Measurements from ENCODE around the gene CHST13. TPM values are rescaled to one million over a fixed set of nuclear protein-coding genes. Genes with fewer than 3 reads are reported as not detected.

The CHST13 gene
- total and polyA plus RNA-seq, 2 of the 4 experiments (the other 2 are of a cell fraction), result not detected

GRCh38 chr3:126502656-126503055 lies 21.3 kb upstream of the CHST13 start:
- H2BK20ac ChIP-seq (ENCODE audit: low read depth, low read length), result no peak overlapping the region
- TF ChIP-seq BHLHE40 (IDR thresholded peaks at IDR 0.05; ENCODE audit: low read depth, low read length) (no peak), SMC3 (IDR thresholded peaks at IDR 0.05; ENCODE audit: low read depth, low read length) (no peak), RFX5 (IDR thresholded peaks at IDR 0.05; ENCODE audit: low read depth, low read length) (no peak), RAD21 (IDR thresholded peaks at IDR 0.05; ENCODE audit: low read length) (no peak), FOS (IDR thresholded peaks at IDR 0.05; ENCODE audit: low read depth, low read length) (no peak), CHD1 (IDR thresholded peaks at IDR 0.05; ENCODE audit: low read depth, low read length) (no peak), RCOR1 (IDR thresholded peaks at IDR 0.05; ENCODE audit: insufficient replicate concordance, low read length) (no peak), MAFK (IDR thresholded peaks at IDR 0.05; ENCODE audit: low read depth, low read length) (no peak), NFE2L2 (IDR thresholded peaks at IDR 0.05; ENCODE audit: low read depth, low read length) (no peak), MXI1 (IDR thresholded peaks at IDR 0.05; ENCODE audit: borderline replicate concordance, low read depth, low read length) (no peak), POLR2A (IDR thresholded peaks at IDR 0.05; ENCODE audit: low read depth, low read length) (no peak), USF2 (IDR thresholded peaks at IDR 0.05; ENCODE audit: low read depth, low read length) (no peak)
- TF ChIP-seq, protein P1, sequence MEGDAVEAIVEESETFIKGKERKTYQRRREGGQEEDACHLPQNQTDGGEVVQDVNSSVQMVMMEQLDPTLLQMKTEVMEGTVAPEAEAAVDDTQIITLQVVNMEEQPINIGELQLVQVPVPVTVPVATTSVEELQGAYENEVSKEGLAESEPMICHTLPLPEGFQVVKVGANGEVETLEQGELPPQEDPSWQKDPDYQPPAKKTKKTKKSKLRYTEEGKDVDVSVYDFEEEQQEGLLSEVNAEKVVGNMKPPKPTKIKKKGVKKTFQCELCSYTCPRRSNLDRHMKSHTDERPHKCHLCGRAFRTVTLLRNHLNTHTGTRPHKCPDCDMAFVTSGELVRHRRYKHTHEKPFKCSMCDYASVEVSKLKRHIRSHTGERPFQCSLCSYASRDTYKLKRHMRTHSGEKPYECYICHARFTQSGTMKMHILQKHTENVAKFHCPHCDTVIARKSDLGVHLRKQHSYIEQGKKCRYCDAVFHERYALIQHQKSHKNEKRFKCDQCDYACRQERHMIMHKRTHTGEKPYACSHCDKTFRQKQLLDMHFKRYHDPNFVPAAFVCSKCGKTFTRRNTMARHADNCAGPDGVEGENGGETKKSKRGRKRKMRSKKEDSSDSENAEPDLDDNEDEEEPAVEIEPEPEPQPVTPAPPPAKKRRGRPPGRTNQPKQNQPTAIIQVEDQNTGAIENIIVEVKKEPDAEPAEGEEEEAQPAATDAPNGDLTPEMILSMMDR (conservative IDR thresholded peaks at IDR 0.05; ENCODE audit: low read depth, low read length), result no peak
- 88% methylated on average over 1 of the region's 1 CpG; no CpG with 5 or more reads in 1 of the 2 experiments for WGBS, 2 experiments (ENCODE audit: extremely low coverage in 2 of 2, insufficient read length in 1 of 2)
- intact Hi-C loops (cut with micrococcal nuclease), result no loop called here
- no TSS peak for BruUV-seq (replicated peaks)
- H2BK5ac ChIP-seq (ENCODE audit: low read depth, low read length, poor library complexity, severe bottlenecking), result peak overlapping the region; percentile 30
- no peak overlapping the region for H3K23ac ChIP-seq (ENCODE audit: low read depth, low read length)
- no peak overlapping the region for H4K5ac ChIP-seq (ENCODE audit: low read depth, low read length)
- H3K4ac ChIP-seq (ENCODE audit: low read depth, low read length), result no peak overlapping the region
- H3K79me1 ChIP-seq (ENCODE audit: low read depth in 1 of 2, low read length in 2 of 2), result no peaks in the 10 kb centered on the region
- no peak overlapping the region for H4K91ac ChIP-seq (ENCODE audit: insufficient read depth, low read depth, low read length)
- no peak overlapping the region for H2AK9ac ChIP-seq (replicated peaks; ENCODE audit: low read depth, low read length, poor library complexity)
- H3K4me1 ChIP-seq (ENCODE audit: control insufficient read depth, insufficient read depth, low read length), result no peaks in the 10 kb centered on the region
- dilution Hi-C loops (cut with HindIII; ENCODE audit: low sequenced_read_pairs, unreplicated experiment), result no loop called here
- no peak overlapping the region for H3K9ac ChIP-seq (ENCODE audit: low read depth, low read length)
- no peak overlapping the region for H2AK5ac ChIP-seq (ENCODE audit: low read depth, low read length)
- H3K56ac ChIP-seq (ENCODE audit: extremely low read depth, insufficient read depth, low read length), result no peak overlapping the region
- no peak overlapping the region for H4K8ac ChIP-seq (ENCODE audit: low read depth in 2 of 2, low read length in 2 of 2)
- H3K27ac ChIP-seq (ENCODE audit: insufficient read depth, low read length), result no peak overlapping the region
- in situ Hi-C loops (cut with MboI; ENCODE audit: low sequenced_read_pairs), result no loop called here
- no peak overlapping the region for H2BK120ac ChIP-seq (ENCODE audit: low read depth, low read length)
- no peak overlapping the region for H3K18ac ChIP-seq (ENCODE audit: low read depth, low read length)
- POLR2A ChIA-PET (ENCODE audit: unreplicated experiment), result no interaction called here
- H2BK15ac ChIP-seq (ENCODE audit: low read depth, low read length), result no peak overlapping the region
- H3K4me2 ChIP-seq (ENCODE audit: low read depth, low read length), result no peak overlapping the region
- H4K20me1 ChIP-seq (ENCODE audit: insufficient read depth, low read length), result no peaks in the 10 kb centered on the region
- ATAC-seq (ENCODE audit: low read depth) (no peak), DNase-seq (no peak)
- H3K14ac ChIP-seq (replicated peaks; ENCODE audit: low read depth, low read length), result no peak overlapping the region
- peaks cover 8% of the 10 kb centered on the region; the same call in 1 of the 2 replicates for H3K27me3 ChIP-seq (ENCODE audit: control insufficient read depth, insufficient read depth, low read length)
- CTCF ChIA-PET, result no interaction called here
- no peak overlapping the region for H2AFZ ChIP-seq (replicated peaks; ENCODE audit: low read length, poor library complexity)
- no peaks in the 10 kb centered on the region for H3K9me1 ChIP-seq (ENCODE audit: insufficient read depth, low read length)
- no peaks in the 10 kb centered on the region for H3K36me3 ChIP-seq (ENCODE audit: control insufficient read depth, insufficient read depth, low read length)
- H3K9me3 ChIP-seq (ENCODE audit: control insufficient read depth, insufficient read depth, low read length), result no peaks in the 10 kb centered on the region
- no peak overlapping the region for H3K4me3 ChIP-seq (ENCODE audit: insufficient read depth, low read depth, low read length)
